Endothelial cell of umbilical vein (primary cell): Measurements from ENCODE around the gene ADAM22. TPM values are rescaled to one million over a fixed set of nuclear protein-coding genes. Genes with fewer than 3 reads are reported as not detected.

Source experiments
- BruUV-seq: library from RNA; stranded (reverse); fragments of 400-500 nt; replicated peaks from 2 replicates; lab custom pipeline; 2021; lab: Mats Ljungman, UMichigan
- CTCF ChIA-PET: fragments of 300-600, 350-600 bp; sonication (Branson Sonifier 250); formaldehyde crosslinking; loops from one replicate; lab custom pipeline; 2021; ENCODE audit warnings: antibody characterized with exemption, inconsistent platforms; lab: Charles Lee
- POLR2A ChIA-PET: fragments of 300-600, 350-600 bp; sonication (Branson Sonifier 250); formaldehyde crosslinking; loops from one replicate; lab custom pipeline; 2021; ENCODE audit warnings: antibody characterized with exemption, inconsistent platforms; lab: Charles Lee
- DNase-seq: peaks from one replicate; pipeline ENCODE4 v3.0.0-alpha.2; 2011; ENCODE audit warnings: low read depth, low spot score
- FAIRE-seq: peaks from 2 replicates; lab custom pipeline; 2011; peaks lifted over from hg19 to GRCh38; lab: Jason Lieb, UNC
- H2AFZ ChIP-seq: 2 replicates; pipeline ENCODE4 v1.6.0; 2012; ENCODE audit warnings: low read depth, low read length, control low read depth, inconsistent platforms
- H3K27ac ChIP-seq: 2 replicates; pipeline ENCODE4 v1.5.1; 2011; ENCODE audit warnings: low read depth, mild to moderate bottlenecking, control low read depth, low read length, moderate library complexity; ENCODE audit not compliant: insufficient read depth
- H3K27me3 ChIP-seq, 2 experiments: 2 replicates each; pipeline versions ENCODE4 v1.6.0 to v1.6.1; 2011; ENCODE audit warnings: low read length in 2 of 2, mixed read lengths in 1 of 2; ENCODE audit not compliant: control insufficient read depth in 2 of 2, insufficient read depth in 2 of 2
- H3K36me3 ChIP-seq, 2 experiments: 2 replicates in 1 of 2; 3 replicates in 1 of 2; pipeline ENCODE4 v1.5.1; 2011; ENCODE audit warnings: low read length in 2 of 2, mild to moderate bottlenecking in 1 of 2, moderate library complexity in 1 of 2; ENCODE audit not compliant: control insufficient read depth in 2 of 2, insufficient read depth in 2 of 2; ENCODE audit errors: extremely low read depth in 1 of 2
- H3K4me1 ChIP-seq: 3 replicates; pipeline ENCODE4 v1.5.1; 2011; ENCODE audit warnings: mild to moderate bottlenecking, low read length; ENCODE audit not compliant: control insufficient read depth, insufficient read depth; ENCODE audit errors: extremely low read depth
- H3K4me2 ChIP-seq: 2 replicates; pipeline ENCODE4 v1.6.1; 2011; ENCODE audit warnings: low read length, control low read depth, mixed read lengths; ENCODE audit not compliant: insufficient read depth
- H3K4me3 ChIP-seq, 3 experiments: fragments of 200-600 bp in 1 of 3; sonication (generic), shearing (Covaris generic) in 1 of 3; replicated peaks in 1 of 3; 2 replicates each; pipeline ENCODE4 v1.5.1; 2011 to 2016; ENCODE audit warnings: control low read depth in 3 of 3, low read length in 3 of 3, mild to moderate bottlenecking in 2 of 3, inconsistent platforms in 1 of 3, low read depth in 1 of 3, moderate library complexity in 1 of 3; ENCODE audit not compliant: insufficient read depth in 1 of 3
- H3K79me2 ChIP-seq: 2 replicates; pipeline ENCODE4 v1.6.0; 2012; ENCODE audit warnings: low read length, inconsistent platforms; ENCODE audit not compliant: control insufficient read depth, insufficient read depth
- H3K9ac ChIP-seq: replicated peaks from 2 replicates; pipeline ENCODE3; 2011; ENCODE audit warnings: low read length, control low read depth; ENCODE audit not compliant: insufficient read depth; ENCODE audit errors: extremely low read depth
- H3K9me1 ChIP-seq: replicated peaks from 3 replicates; pipeline ENCODE4 v1.6.0; 2011; ENCODE audit warnings: mild to moderate bottlenecking, low read length; ENCODE audit not compliant: control insufficient read depth, insufficient read depth; ENCODE audit errors: extremely low read depth
- H3K9me3 ChIP-seq: replicated peaks from 2 replicates; pipeline ENCODE4 v1.5.1; 2012; ENCODE audit warnings: low read length, inconsistent platforms; ENCODE audit not compliant: control insufficient read depth, insufficient read depth
- H4K20me1 ChIP-seq: replicated peaks from 2 replicates; pipeline ENCODE3; 2011; ENCODE audit warnings: mild to moderate bottlenecking, low read length; ENCODE audit not compliant: control insufficient read depth, insufficient read depth; ENCODE audit errors: extremely low read depth
- CTCF ChIP-seq, 2 donors: IDR thresholded peaks; 1 replicate in 1 of 2; 2 replicates in 1 of 2; pipeline ENCODE4 v1.5.1; 2011; ENCODE audit warnings: low read length in 2 of 2, mild to moderate bottlenecking in 2 of 2, moderate library complexity in 2 of 2, control low read depth in 1 of 2, inconsistent platforms in 1 of 2, low read depth in 1 of 2; ENCODE audit not compliant: insufficient read depth in 1 of 2; ENCODE audit errors: extremely low read depth in 1 of 2
- MYC ChIP-seq: IDR thresholded peaks from one replicate; pipeline ENCODE4 v1.6.1; 2011; ENCODE audit warnings: mild to moderate bottlenecking, low read depth, low read length
- POLR2AphosphoS5 ChIP-seq: IDR thresholded peaks from 2 replicates; pipeline ENCODE4 v1.6.1; 2012; ENCODE audit warnings: low read depth, mild to moderate bottlenecking, control low read depth, low read length, moderate library complexity; ENCODE audit not compliant: insufficient read depth
- dilution Hi-C: fragments of 300-500 bp; cut with MboI; formaldehyde crosslinking; loops from one replicate; pipeline ENCODE4 v1.15.0; 2019; ENCODE audit warnings: low sequenced_read_pairs; ENCODE audit not compliant: extremely low pct_ligation_motif_present
- intact Hi-C: fragments of 100-400 bp; cut with micrococcal nuclease; formaldehyde crosslinking; loops from one replicate; pipeline ENCODE4 v1.10.0; 2022
- polyA plus RNA-seq, 4 experiments: library from polyadenylated mRNA; depleted of rRNA in 3 of 4; stranded (reverse) in 3 of 4; unstranded in 1 of 4; fragments of >200 nt; gene quantifications; 2 replicates each; pipeline versions ENCODE4 v1.2.1 to v1.2.3, GENCODE V29; 2011 to 2012; ENCODE audit warnings: missing spikeins in 1 of 4
- total RNA-seq: library from RNA; stranded (reverse); gene quantifications from 2 replicates; pipeline ENCODE4 v1.2.3, GENCODE V29; 2021

The ADAM22 gene
- total and polyA plus RNA-seq, 2 donors (not counting 3 experiments of a cell fraction or from before 2014, with no cell fraction given): 0.33 to 0.53 TPM

- intact Hi-C loops: no loop called here
Observed at GRCh38 chr7:88229302-88229995, 295.4 kb downstream of the ADAM22 start.

More at GRCh38 chr7:88229302-88229995, 295.4 kb downstream of the ADAM22 start:
- BruUV-seq: no TSS peak
- Histone ChIP-seq H3K4me1 (peaks cover 6% of the 10 kb centered on the region), H3K4me2 (no peak overlapping the region), H3K9ac (no peak overlapping the region), H3K9me1 (no peaks in the 10 kb centered on the region), H3K79me2 (no peaks in the 10 kb centered on the region), H3K27ac (no peak overlapping the region), H4K20me1 (no peaks in the 10 kb centered on the region), H2AFZ (no peak overlapping the region), H3K27me3 (no peaks in the 10 kb centered on the region), H3K4me3 (no peak overlapping the region), H3K9me3 (no peaks in the 10 kb centered on the region), H3K36me3 (no peaks in the 10 kb centered on the region)
- TF ChIP-seq POLR2AphosphoS5 (no peak), MYC (no peak), CTCF (IDR thresholded peaks at IDR 0.05; ENCODE audit: extremely low read depth in 1 of 2, insufficient read depth in 1 of 2, low read depth in 1 of 2, low read length in 2 of 2) (no peak)
- DNase-seq (no peak), FAIRE-seq (no peak)
- ChIA-PET CTCF (no interaction called here), POLR2A (no interaction called here)
- dilution Hi-C loops: no loop called here
